Epidermal melanocyte (primary cell): ENCODE data around the gene LIN7A.

Source experiments
- DNase-seq: peaks from one replicate; pipeline ENCODE4 v3.0.0; 2011; ENCODE audit warnings: low spot score; ENCODE audit not compliant: insufficient read length

The LIN7A gene

GRCh38 chr12:80756875-80757274 is 180.9 kb downstream of the LIN7A start:
- DNase-seq, result no peak

GRCh38 chr12:80754274-80754673 is 183.5 kb downstream of the LIN7A start:
- no peak for DNase-seq

DNA sequence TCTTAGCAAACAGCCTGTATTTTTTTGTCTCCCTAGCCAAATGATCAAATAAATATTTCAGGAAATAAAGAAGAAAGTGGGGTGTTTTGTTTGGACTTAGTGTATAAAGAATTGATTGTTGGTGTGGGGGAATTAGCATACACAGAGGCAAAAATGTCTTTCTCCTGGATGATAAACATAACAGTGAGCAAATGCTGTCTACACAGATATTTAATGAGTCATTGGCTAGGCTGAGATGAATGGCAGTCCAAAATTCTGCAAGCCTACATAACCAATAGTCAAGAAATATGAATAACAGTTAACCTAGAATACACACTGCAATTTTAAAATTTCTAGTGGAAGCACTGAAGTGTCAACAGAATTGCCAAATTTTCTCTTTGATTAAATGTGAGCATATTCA is 185.3 kb downstream of the LIN7A start:
- no peak for DNase-seq

DNA sequence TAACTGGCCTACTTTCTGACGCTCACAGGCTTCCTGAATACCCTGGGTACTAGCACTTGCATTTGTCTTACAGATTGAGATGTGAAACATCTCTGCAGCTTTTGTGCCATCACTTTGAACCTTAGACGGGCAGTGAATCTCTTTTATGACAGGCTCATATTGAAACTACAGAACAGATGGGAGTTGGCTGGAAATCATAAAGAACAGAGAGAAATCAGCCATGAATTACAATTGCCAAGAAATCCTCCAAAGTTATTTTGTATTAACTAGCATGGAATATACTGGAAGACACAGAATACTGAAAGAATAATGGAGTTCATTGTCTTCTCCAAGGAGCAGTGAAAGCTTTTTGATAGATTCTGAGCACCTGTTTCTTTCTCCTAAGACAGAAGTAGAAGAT is 188.3 kb downstream of the LIN7A start:
- no peak for DNase-seq

DNA sequence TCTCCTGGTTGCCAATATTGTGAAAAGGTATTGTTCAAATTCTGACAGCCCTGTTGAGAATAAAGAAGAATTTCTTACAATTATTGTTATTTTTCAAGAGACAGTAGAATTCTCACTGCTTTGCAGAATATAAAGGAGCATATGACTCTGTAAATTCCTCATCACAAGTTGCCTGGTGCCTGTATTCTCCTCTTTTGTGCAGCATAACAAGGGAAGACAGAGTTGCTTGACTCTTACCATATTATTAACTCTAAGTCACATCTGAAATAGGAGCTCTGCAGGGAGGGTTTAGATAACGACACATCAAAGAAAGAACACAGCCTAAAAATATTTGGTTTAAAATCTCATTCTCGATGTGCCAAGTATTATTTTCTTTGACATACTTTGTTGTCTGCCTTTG is 189.9 kb downstream of the LIN7A start:
- DNase-seq, result no peak

- DNase-seq, result no peak
Observed at GRCh38 chr12:80745851-80746505, 191.8 kb downstream of the LIN7A start.
